Activated CD4-positive, alpha-beta T cell treated with anti-CD3 and anti-CD28 coated beads, Interleukin-2, Interleukin-6, amounts not matched to agents 100 ng/mL and 50 ng/mL, durations not matched to agents 16 hours and 8 hours (primary cell): ENCODE measurements around the gene EVI5.
"Not testable (repeated sequence)": the region's sequence is repeated elsewhere in the genome, so short reads cannot be mapped to it uniquely, and the experiment has no call there.

Source experiments
- DNase-seq: peaks from one replicate; pipeline ENCODE4 v3.0.0-alpha.2; 2020

The EVI5 gene

DNA sequence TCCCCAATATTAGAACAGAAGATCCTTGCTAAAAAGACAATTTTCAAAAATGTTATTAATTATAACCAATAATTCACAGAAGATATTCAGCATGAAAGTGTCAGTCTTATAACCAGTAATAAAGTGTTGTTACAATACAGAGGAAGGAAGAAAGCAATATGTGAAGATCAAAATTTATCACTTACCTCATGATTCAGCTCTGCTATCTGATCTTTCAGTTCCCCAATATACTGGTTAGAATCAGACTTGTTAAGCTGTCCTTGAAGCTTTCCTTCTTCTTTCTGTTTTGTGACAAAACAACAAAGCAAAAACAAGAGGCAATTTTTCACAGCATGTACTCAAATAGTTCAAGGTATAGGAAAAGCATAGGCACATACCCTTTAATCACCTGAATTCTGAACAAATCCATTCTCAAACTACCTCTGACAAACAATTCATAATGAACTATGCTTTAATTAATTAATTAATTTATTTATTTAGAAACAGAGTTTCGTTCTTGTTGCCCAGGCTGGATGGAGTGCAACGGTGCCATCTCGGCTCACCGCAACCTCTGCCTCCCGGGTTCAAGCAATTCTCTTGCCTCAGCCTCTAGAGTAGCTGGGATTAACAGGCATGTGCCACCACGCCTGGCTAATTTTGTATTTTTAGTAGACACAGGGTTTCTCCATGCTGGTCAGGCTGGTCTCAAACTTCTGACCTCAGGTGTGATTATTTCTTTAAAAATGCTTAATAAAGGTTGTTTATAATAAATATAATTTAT, 221.3 kb downstream of the EVI5 start:
- DNase-seq = no peak

DNA sequence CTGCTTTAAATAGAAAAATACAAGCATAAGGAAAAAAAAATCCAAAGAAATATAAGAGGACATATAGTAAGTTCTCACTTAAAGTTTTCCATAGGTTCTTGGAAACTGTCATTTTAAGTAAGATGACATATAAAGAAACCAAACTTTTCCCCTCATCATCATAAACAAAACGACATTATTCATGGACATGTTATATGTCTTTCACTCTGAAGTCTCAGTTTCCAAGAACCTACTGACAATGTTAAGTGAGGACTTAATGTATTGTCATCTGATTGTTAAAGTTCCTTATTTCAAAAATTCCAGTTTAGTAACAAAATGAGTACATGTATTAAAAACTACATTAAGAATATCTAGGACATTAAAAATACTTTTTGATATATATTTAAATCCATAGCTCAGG, 228.6 kb downstream of the EVI5 start:
- no peak for DNase-seq

DNA sequence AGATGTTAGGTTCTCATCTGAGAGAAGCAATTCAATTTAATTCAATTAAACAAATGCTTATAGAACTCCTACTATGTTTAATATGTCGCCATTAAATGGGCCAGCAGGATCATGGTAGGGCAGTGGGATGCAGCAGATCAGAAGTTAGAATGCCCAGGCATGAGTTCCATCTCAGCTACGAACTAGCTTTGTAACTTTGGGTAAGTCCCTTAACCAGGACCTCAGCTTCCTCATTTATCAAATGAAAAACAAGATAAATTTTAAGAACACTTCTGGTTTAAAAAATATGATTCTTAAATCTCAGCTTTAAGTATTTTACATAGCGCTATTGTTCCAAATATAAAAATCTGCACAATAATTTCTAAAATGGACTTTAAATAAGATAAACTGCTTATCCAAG, 230.7 kb downstream of the EVI5 start:
- no peak for DNase-seq

DNA sequence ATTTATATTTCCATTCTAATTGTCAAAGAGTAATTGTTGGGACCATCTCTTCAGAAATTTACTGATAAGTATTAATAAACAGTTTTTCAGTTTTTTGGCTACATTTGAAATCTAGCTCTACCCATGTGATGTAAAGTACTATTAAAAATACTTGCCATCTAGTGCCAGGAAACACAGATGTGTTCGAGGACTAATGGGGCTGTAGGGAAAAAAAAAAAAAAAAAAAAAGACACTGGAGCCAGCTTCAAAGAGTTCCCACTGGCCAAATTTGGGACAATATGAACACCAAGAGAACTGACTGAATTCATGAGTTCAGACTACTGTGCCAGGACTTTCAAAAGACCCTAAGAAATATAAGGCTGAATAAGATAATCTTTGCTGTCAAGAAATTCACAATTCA, 233.0 kb downstream of the EVI5 start:
- DNase-seq = no peak

- DNase-seq = no peak
Measured at GRCh38 chr1:92544756-92545165, 240.1 kb downstream of the EVI5 start.

DNA sequence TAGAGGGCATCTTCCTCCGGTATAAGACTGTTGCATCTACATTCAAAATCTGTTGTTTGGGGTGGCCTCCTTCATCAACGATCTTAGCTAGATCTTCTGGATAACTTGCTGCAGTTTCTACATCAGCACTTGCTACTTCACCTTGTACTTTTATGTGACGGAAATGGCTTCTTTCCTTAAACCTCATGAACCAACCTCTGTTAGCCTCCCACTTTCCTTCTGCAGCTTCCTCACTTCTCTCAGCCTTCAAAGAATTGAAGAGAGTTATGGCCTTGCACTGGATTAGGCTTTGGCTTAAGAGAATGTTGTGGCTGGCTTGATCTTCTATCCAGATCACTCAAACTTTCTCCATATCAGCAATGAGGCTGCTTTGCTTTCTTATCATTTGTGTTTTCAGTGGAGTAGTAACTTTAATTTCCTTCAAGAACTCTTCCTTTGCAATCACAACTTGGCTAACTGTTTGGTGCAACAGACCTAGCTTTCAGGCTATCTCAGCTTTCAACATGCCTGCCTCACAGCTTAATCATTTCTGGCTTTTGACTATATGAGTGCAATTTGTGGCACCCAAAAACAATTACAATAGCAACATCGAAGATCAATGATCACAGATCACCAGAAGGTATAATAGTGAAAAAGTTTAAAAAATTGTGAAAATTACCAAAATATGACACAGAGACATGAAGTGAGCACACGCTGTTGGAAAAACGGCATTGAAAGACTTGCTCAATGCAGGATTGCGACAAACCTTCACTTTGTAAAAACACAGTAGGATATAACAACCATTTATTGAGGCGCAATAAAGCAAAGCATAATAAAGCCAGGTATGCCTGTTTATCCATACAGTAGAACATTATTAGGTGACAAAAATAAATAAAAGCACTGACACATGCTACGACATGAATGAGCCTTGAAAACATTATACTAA, 241.5 kb downstream of the EVI5 start:
- DNase-seq = no peak

DNA sequence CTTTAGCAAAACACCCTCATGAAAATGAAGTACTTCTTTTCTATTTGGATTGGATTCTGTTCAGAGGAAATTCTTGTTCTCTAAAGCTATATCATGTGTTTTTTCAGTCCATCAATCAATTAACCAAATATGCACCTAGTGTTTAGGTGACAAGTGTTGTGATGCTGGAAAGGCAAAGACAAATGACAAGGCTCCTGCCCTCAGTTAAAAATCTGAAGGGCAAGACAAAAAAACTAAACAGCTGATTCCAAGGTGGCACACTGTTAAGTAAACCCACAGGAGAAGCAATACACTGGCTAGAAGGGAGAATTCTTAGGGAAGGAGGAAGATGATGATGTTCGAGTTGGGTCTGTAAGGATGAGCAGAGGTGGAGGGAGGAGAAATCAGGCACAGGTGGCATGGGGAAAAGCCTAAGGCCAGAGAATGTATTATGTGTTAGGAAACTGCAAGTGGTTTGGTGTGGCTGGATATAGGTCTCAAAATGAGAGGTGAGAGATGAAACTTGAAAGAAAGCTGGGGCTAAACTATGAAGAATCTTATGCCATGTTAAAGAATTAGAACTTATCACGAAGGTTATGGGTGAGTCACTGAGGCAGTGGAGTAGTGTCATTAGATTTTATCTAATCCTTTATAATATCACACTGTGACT, 246.4 kb downstream of the EVI5 start:
- DNase-seq = peak; percentile 86

GRCh38 chr1:92538048-92538412, 246.9 kb downstream of the EVI5 start:
- peak; percentile 78 for DNase-seq

DNA sequence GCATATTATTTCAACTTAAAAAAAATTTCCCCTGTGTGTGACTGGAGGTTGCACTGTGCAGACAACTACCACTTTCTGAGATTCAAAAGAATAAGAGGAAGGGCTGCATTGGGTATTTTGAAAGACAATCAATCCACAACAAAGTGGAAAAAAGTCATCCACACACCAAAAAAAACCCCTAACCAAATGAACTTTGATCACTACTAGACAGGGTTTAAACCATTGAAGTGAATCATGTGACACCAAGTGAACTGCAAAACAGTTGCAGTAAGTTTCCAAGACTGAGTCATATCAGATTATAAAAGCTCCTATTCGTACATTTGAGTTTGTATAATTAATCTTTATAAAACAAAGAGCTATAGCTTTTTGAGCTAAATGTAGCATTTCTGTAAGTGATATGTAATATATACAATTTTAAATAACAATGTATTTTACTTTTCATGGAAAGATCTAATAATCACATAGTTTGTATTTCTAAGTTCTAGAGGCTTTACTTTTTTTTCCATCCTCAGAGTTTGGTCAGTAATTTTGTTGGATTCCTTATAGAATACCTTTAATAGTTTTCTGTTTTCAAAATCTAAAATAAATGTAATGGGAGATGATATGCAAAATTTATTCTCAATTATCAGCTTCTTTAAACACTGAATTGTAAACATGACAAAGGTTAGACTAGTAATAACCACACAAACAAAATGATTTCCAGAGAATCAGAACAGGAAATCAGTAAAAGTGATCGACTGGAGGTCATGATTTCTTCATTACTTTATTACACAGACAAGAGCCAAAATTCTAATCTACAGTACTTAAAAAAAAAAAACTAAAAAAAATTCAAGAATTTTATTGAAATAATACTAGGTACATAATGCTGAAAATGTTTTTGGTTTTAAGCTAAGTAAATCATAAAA, 247.7 kb downstream of the EVI5 start:
- peak; percentile 84 for DNase-seq

- no peak for DNase-seq
Measured at GRCh38 chr1:92536211-92536979, 248.5 kb downstream of the EVI5 start.

- peak; percentile 61 for DNase-seq
Measured at GRCh38 chr1:92532371-92532770, 252.5 kb downstream of the EVI5 start.

- DNase-seq = not testable (repeated sequence)
Measured at GRCh38 chr1:92531939-92532338, 253.0 kb downstream of the EVI5 start.

DNA sequence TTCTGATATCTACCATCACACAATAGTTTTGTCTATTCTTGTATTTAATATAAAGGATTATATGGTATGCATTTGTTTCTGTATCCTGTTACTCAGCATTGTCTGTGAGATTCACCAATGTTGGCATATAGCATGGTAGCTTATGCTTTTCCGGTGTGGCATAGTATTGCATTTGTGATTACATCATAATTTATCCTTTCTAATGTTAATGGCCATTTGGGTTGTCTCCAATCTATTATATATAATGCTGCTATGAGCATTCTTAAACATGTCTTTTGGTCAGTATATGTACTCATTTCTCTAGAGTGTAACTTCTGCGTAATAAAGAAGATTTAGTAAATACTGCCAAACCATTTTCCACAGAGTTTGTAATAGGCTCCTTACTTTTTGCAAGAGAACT, 257.2 kb downstream of the EVI5 start:
- no peak for DNase-seq

- not testable (repeated sequence) for DNase-seq
Measured at GRCh38 chr1:92524944-92525590, 259.8 kb downstream of the EVI5 start.

- DNase-seq = no peak
Measured at GRCh38 chr1:92519043-92519442, 265.9 kb downstream of the EVI5 start.

DNA sequence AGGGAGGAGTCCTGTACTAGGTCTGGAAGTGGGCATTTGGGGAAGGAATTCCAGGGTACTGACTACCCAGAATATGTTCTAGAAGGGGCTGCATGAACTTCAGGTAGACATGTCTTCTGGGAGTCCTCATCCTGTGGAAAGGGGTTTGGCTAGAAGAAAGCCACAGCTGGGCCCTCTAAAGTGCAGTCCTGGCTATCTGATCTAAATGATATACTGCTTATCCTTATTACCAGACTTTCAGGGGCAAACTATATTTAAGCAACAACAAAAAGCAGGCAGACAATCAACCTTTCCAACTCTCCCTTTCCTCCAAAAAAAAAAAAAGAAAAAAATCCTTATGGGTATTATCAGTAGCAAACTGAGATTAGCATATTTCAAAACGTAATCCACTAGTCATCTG, 268.3 kb downstream of the EVI5 start:
- no peak for DNase-seq

DNA sequence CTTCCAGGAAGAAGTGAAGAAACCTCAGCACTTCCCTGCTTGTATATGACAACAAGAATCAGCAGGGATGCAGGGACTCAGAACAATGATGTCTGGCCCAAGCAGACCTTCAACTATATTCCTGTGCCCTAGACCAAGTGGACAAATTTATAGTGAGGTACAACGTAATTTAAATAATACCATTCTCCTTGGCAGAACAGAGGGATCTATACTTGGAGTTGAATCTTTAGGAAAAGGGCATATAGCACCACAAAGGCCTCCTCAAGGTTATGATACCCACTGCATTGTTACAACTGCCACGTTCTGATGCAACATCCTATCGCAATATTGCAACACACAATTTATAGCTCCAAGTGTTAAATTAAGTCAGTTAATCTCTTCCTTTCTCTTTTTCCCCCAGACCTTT, 269.1 kb downstream of the EVI5 start:
- DNase-seq = no peak

DNA sequence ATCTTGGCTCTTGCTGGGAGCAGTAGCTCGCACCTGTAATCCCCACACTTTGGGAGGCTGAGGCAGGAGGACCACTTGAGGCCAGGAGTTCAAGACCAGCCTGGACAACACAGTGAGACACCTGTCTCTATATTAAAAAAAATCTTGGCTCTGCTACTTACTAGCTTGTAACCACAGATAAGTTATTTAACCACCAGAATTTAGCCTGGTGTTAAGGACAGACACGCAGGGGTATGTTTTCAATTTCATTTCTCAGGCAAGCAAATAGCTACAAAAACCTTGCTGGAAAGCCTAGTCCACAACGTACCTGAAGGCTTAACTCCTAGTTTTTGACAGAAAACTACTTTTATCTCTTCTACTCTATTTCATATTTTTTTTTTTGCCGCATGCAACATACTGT, 273.4 kb downstream of the EVI5 start:
- DNase-seq = no peak

DNA sequence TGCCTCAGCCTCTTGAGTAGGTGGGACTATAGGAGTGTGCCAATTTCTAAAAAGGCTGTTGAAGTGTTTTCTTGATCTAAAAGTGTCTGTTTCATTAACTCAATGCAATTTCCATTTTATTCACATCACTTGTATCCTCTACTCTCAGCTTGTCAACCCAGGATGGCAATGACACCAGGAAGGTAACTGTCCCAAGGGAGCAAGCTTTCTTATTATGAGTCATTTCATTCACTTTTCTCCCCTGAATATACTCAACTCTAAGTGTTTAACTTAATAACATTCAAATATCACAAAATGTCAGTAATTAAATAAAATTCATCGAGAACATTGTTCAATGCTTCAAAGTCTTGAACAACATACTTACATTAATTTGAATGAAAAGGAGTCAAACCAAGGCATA, 275.3 kb downstream of the EVI5 start:
- no peak for DNase-seq

- no peak for DNase-seq
Measured at GRCh38 chr1:92505015-92505692, 279.8 kb downstream of the EVI5 start.
